22Rv1 (cell line): ENCODE data around the gene ADAMTS20.

Source experiments
- ZFX ChIP-seq: fragments of 450-650 bp; IDR thresholded peaks from 2 replicates; pipeline ENCODE4 v1.6.1; 2017; ENCODE audit warnings: antibody characterized with exemption, borderline replicate concordance
- TF ChIP-seq, protein P1 (sequence below): fragments of 450-650 bp; IDR thresholded peaks from 2 replicates; pipeline ENCODE4 v1.5.1; 2017; ENCODE audit warnings: mild to moderate bottlenecking

DNA sequence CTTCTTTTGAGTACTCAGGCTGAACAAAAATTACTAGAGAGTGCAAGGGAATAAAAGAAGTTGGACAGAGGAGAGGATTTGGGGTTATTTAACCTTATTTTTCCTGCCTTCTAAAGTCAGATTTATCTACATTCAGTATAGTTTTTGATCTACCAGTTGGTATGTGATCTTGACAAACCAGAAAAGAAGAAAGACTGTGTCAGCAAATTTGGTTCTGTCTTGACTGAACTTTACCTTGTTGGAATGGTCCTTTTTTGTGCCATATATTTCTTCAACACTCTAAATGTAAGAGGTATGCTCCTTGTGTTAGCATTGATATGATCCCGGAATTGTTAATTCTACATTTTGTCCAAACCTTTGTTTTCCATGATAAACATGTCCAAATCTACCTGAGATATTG is 47.7 kb upstream of the ADAMTS20 start:
- TF ChIP-seq, protein P1, sequence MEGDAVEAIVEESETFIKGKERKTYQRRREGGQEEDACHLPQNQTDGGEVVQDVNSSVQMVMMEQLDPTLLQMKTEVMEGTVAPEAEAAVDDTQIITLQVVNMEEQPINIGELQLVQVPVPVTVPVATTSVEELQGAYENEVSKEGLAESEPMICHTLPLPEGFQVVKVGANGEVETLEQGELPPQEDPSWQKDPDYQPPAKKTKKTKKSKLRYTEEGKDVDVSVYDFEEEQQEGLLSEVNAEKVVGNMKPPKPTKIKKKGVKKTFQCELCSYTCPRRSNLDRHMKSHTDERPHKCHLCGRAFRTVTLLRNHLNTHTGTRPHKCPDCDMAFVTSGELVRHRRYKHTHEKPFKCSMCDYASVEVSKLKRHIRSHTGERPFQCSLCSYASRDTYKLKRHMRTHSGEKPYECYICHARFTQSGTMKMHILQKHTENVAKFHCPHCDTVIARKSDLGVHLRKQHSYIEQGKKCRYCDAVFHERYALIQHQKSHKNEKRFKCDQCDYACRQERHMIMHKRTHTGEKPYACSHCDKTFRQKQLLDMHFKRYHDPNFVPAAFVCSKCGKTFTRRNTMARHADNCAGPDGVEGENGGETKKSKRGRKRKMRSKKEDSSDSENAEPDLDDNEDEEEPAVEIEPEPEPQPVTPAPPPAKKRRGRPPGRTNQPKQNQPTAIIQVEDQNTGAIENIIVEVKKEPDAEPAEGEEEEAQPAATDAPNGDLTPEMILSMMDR: no peak
- TF ChIP-seq ZFX: no peak
